PC-9 (cell line): ENCODE measurements around the gene SLC4A1AP. TPM values are rescaled to one million over a fixed set of nuclear protein-coding genes. Genes with fewer than 3 reads are reported as not detected.

ENCODE experiments used
- BruUV-seq: library from RNA; stranded (reverse); fragments of 400-500 nt; replicated peaks from 2 replicates; lab custom pipeline; 2021; lab: Mats Ljungman, UMichigan
- CTCF ChIA-PET: fragments of 300-600 bp; sonication (Branson Sonifier 250); formaldehyde crosslinking; loops from one replicate; lab custom pipeline; 2022; ENCODE audit warnings: antibody characterized with exemption; lab: Charles Lee
- POLR2A ChIA-PET: fragments of 300-600 bp; sonication (Branson Sonifier 250); formaldehyde crosslinking; loops from one replicate; lab custom pipeline; 2022; ENCODE audit warnings: antibody characterized with exemption; ENCODE audit not compliant: unreplicated experiment; lab: Charles Lee
- DNase-seq, 2 experiments: peaks; one replicate each; pipeline versions ENCODE4 v3.0.0 to v3.0.0-alpha.2; 2015 to 2022; ENCODE audit warnings: mixed read lengths in 1 of 2
- H2AFZ ChIP-seq: fragments of 200-600 bp; sonication (generic); 2 replicates; pipeline ENCODE4 v1.8.1; 2017; ENCODE audit warnings: antibody characterized with exemption
- H3F3A ChIP-seq: fragments of 200-600 bp; sonication (generic); 2 replicates; pipeline ENCODE4 v1.8.1; 2017; ENCODE audit warnings: antibody characterized with exemption, mild to moderate bottlenecking, low read depth; ENCODE audit not compliant: insufficient read depth
- H3K27ac ChIP-seq: fragments of 200-600 bp; sonication (generic); 2 replicates; pipeline ENCODE4 v1.6.1; 2016; ENCODE audit warnings: mixed run types
- H3K27me3 ChIP-seq: fragments of 200-600 bp; sonication (generic); 2 replicates; pipeline ENCODE4 v1.6.1; 2016; ENCODE audit warnings: low read depth, mixed run types; ENCODE audit not compliant: insufficient read depth
- H3K36me3 ChIP-seq: fragments of 200-600 bp; sonication (generic); 2 replicates; pipeline ENCODE4 v1.6.1; 2016; ENCODE audit warnings: low read depth, mixed run types
- H3K4me1 ChIP-seq: fragments of 200-600 bp; sonication (generic); replicated peaks from 2 replicates; pipeline ENCODE4 v1.6.1; 2016; ENCODE audit warnings: mixed run types; ENCODE audit not compliant: insufficient read depth
- H3K4me2 ChIP-seq: fragments of 200-600 bp; sonication (generic); 2 replicates; pipeline ENCODE4 v1.6.1; 2017; ENCODE audit warnings: mixed run types
- H3K4me3 ChIP-seq: fragments of 200-600 bp; sonication (generic); 2 replicates; pipeline ENCODE4 v1.6.1; 2016; ENCODE audit warnings: mixed run types
- H3K79me2 ChIP-seq: fragments of 200-600 bp; sonication (generic); 2 replicates; pipeline ENCODE4 v1.6.1; 2017; ENCODE audit warnings: low read depth, mixed run types
- H3K9me2 ChIP-seq: fragments of 200-600 bp; sonication (generic); 2 replicates; pipeline ENCODE4 v1.8.1; 2017; ENCODE audit warnings: mild to moderate bottlenecking; ENCODE audit not compliant: insufficient read depth
- H3K9me3 ChIP-seq: fragments of 200-600 bp; sonication (generic); 2 replicates; pipeline ENCODE4 v1.8.1; 2016; ENCODE audit warnings: low read depth; ENCODE audit not compliant: insufficient read depth
- H4K20me1 ChIP-seq: fragments of 200-600 bp; sonication (generic); 2 replicates; pipeline ENCODE4 v1.8.1; 2017; ENCODE audit not compliant: insufficient read depth
- EZH2 ChIP-seq: fragments of 200-600 bp; sonication (generic); IDR thresholded peaks from 2 replicates; pipeline ENCODE4 v1.8.0; 2017; ENCODE audit warnings: antibody characterized with exemption, low read depth
- intact Hi-C: fragments of 100-400 bp; cut with micrococcal nuclease; formaldehyde crosslinking; loops from one replicate; pipeline ENCODE4 v1.10.0; 2022; ENCODE audit not compliant: unreplicated experiment
- total RNA-seq: library from RNA; stranded (reverse); gene quantifications from 2 replicates; pipeline ENCODE4 v1.2.3, GENCODE V29; 2021
- TF ChIP-seq, protein P1 (sequence below): fragments of 200-600 bp; sonication (generic); conservative IDR thresholded peaks from 2 replicates; pipeline ENCODE4 v1.6.1; 2017; ENCODE audit warnings: mixed run types, antibody characterized with exemption, mild to moderate bottlenecking, moderate library complexity

SLC4A1AP gene
- total RNA-seq, 1 experiment from 2014 or later, result 22.7 TPM

DNA sequence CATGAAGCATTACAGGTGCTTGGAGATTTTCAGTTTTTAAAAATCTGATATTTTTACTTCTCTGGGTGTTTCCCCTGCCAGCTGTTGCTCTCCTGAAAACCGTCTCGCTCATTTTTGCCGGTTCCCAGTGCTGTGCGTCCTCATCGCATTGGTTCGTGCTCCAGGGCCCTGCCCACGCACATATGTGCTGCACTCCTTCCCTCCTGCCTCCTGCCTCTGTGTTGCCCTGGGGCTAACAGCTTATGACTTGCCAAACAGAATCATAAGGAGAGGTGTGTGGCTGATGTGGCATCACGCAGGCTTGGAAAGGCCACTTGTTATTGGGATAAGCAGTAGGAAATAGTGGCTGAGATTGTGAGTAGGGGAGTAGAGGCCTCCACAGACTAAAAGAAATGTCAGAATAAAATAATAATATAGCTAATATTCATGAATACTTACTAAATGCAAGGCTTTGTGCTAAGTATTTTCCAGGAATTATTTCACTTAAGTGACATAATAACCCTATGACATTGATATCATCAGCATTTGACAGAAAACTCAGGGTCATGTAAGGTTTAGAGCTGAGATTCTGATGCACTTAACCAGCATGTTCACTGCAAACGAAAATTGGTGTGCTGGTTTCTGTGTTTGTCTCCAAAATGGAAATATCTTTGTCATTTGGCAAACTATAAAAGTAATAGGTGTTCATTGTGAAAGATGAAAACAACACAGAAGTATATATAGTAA, 53.5 kb downstream of the SLC4A1AP start:
- no TSS peak for BruUV-seq

DNA sequence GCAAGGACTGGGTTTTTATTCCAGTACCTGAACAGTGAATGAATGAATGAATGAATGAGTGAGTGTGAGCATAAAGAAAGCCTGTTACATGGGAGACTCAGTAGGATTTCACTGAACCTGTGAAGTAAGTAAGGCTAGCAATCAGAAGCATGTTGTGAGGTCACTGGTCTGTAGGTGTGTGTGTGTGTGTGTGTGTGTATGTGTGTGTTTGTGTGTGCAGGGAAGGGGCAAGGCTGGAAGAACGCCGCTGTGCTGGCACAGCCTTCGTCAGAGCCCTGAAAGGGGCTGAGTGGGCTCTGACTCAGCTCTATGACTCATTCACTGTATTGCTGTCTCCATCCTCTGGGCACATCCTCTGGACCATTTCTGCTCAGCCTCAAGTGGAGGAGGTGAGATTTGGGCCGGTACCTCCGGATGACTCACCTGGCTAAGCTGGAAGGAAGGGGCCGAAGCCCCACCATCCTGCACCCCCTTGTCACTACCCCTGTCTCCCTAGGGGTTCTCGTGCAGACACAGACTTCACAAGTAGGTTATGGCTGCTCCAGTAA, 56.4 kb downstream of the SLC4A1AP start:
- no peaks in the 10 kb centered on the region for H4K20me1 ChIP-seq
- no peaks in the 10 kb centered on the region for H3K27me3 ChIP-seq
- peak overlapping the region; percentile 92 for H3K27ac ChIP-seq
- intact Hi-C loops, result loop anchor here (5.0 kb wide), 1 partner anchor 672 kb away; the partner anchor contains the start of gene FOSL2
- no peak overlapping the region for H2AFZ ChIP-seq
- peak overlapping the region; percentile 73 for H3K4me2 ChIP-seq
- peak; percentile 67 to 89 for DNase-seq
- no peaks in the 10 kb centered on the region for H3K36me3 ChIP-seq
- peaks cover 2% of the 10 kb centered on the region for H3K79me2 ChIP-seq
- no peaks in the 10 kb centered on the region for H3K9me2 ChIP-seq
- CTCF ChIA-PET, result interaction anchor here (1.0 kb wide), 1 partner anchor 79 kb away, joined by 3 read pairs; no protein-coding TSS in a partner anchor
- H3K4me3 ChIP-seq, result no peak overlapping the region
- no peak for TF ChIP-seq EZH2
- TF ChIP-seq, protein P1, sequence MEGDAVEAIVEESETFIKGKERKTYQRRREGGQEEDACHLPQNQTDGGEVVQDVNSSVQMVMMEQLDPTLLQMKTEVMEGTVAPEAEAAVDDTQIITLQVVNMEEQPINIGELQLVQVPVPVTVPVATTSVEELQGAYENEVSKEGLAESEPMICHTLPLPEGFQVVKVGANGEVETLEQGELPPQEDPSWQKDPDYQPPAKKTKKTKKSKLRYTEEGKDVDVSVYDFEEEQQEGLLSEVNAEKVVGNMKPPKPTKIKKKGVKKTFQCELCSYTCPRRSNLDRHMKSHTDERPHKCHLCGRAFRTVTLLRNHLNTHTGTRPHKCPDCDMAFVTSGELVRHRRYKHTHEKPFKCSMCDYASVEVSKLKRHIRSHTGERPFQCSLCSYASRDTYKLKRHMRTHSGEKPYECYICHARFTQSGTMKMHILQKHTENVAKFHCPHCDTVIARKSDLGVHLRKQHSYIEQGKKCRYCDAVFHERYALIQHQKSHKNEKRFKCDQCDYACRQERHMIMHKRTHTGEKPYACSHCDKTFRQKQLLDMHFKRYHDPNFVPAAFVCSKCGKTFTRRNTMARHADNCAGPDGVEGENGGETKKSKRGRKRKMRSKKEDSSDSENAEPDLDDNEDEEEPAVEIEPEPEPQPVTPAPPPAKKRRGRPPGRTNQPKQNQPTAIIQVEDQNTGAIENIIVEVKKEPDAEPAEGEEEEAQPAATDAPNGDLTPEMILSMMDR, result no peak
- no peaks in the 10 kb centered on the region for H3K9me3 ChIP-seq
- POLR2A ChIA-PET, result interaction anchor here (0.5 to 0.6 kb wide), 2 partner anchors 37 to 671 kb away, joined by 5 to 7 read pairs; no protein-coding TSS in a partner anchor
- peaks cover 72% of the 10 kb centered on the region for H3F3A ChIP-seq
- BruUV-seq, result no TSS peak
- H3K4me1 ChIP-seq, result peaks cover 89% of the 10 kb centered on the region

More for the DNA sequence above, 53.5 kb downstream of the SLC4A1AP start:
- peak; percentile 76 to 81 for DNase-seq
- no peak overlapping the region; the same call in 1 of the 2 replicates for H3K4me3 ChIP-seq
- no peaks in the 10 kb centered on the region for H3K36me3 ChIP-seq
- H3F3A ChIP-seq, result peaks cover 73% of the 10 kb centered on the region
- TF ChIP-seq, protein P1, result no peak
- no peak for TF ChIP-seq EZH2
- no peaks in the 10 kb centered on the region; the same call in 1 of the 2 replicates for H3K9me2 ChIP-seq
- ChIA-PET CTCF (interaction anchor here (0.6 kb wide), 1 partner anchor 91 kb away, joined by 4 read pairs; no protein-coding TSS in a partner anchor), POLR2A (interaction anchor here (0.5 to 1.3 kb wide), 5 partner anchors 11 to 1838 kb away, joined by 5 to 18 read pairs (median 9); no protein-coding TSS in a partner anchor)
- no peaks in the 10 kb centered on the region for H3K9me3 ChIP-seq
- peak overlapping the region; percentile 71 for H3K27ac ChIP-seq
- H3K27me3 ChIP-seq, result no peaks in the 10 kb centered on the region
- H3K79me2 ChIP-seq, result peaks cover 31% of the 10 kb centered on the region
- H3K4me2 ChIP-seq, result peak overlapping the region; percentile 53
- H4K20me1 ChIP-seq, result no peaks in the 10 kb centered on the region
- peaks cover 88% of the 10 kb centered on the region for H3K4me1 ChIP-seq
- intact Hi-C loops, result loop anchor here (2.0 kb wide), 2 partner anchors 34 to 82 kb away; no protein-coding TSS in a partner anchor
- no peak overlapping the region for H2AFZ ChIP-seq

DNA sequence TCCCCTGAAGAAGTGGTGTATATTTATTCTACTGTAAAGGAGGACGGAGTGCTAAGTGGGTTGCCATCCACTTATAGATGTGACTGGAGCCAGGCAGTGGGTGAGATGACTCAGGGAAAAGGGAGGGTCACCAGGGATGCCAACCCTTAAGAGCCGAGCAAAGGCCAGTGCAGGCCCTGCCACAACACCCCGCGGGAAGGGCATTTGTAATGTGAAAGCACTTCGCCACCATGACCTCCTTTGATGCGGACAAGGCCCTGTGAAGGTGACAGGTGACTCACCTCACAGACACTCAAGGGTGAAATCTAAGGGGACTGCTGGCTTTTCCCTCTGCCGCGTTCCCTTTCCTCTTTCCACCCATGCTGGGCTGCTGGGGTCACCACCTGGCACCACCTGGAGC, 57.6 kb downstream of the SLC4A1AP start:
- peak overlapping the region; percentile 73 for H3K4me2 ChIP-seq
- no peak for TF ChIP-seq EZH2
- TF ChIP-seq, protein P1, result no peak
- H3K27ac ChIP-seq, result peak overlapping the region; percentile 92
- no peaks in the 10 kb centered on the region for H3K36me3 ChIP-seq
- no peaks in the 10 kb centered on the region for H3K79me2 ChIP-seq
- DNase-seq, result peak; percentile 87 to 99
- H2AFZ ChIP-seq, result no peak overlapping the region
- peaks cover 65% of the 10 kb centered on the region for H3F3A ChIP-seq
- intact Hi-C loops, result loop anchor here (1.0 to 5.0 kb wide), 5 partner anchors 15 to 671 kb away; partner anchors contain the start of genes BABAM2, FOSL2 and RBKS
- ChIA-PET CTCF (interaction anchor here (0.6 to 1.0 kb wide), 2 partner anchors 78 to 676 kb away, joined by 3 to 14 read pairs; no protein-coding TSS in a partner anchor), POLR2A (no interaction called here)
- no peak overlapping the region for H3K4me3 ChIP-seq
- H3K4me1 ChIP-seq, result peaks cover 86% of the 10 kb centered on the region
- no TSS peak for BruUV-seq
- H3K27me3 ChIP-seq, result no peaks in the 10 kb centered on the region
- H3K9me3 ChIP-seq, result no peaks in the 10 kb centered on the region
- H4K20me1 ChIP-seq, result no peaks in the 10 kb centered on the region
- no peaks in the 10 kb centered on the region for H3K9me2 ChIP-seq
